Transverse colon (tissue), 4 donors: ENCODE measurements around the gene VSIG10L2. TPM values are rescaled to one million over a fixed set of nuclear protein-coding genes. Genes with fewer than 3 reads are reported as not detected.

ENCODE experiments used
- DNase-seq: peaks from one replicate; pipeline ENCODE4 v3.0.0-alpha.2; 2019
- H3K27ac ChIP-seq, 4 donors: fragments of 200-600 bp; sonication (generic); 2 replicates each; pipeline ENCODE4 v1.5.1; 2016 to 2018; ENCODE audit warnings: inconsistent platforms in 4 of 4
- H3K27me3 ChIP-seq: fragments of 200-600 bp; sonication (generic); 2 replicates; pipeline ENCODE4 v1.5.1; 2017; ENCODE audit warnings: inconsistent platforms
- H3K36me3 ChIP-seq, 4 donors: fragments of 200-600 bp; sonication (generic); 2 replicates each; pipeline ENCODE4 v1.5.1; 2017 to 2019; ENCODE audit warnings: inconsistent platforms in 4 of 4
- H3K4me1 ChIP-seq, 4 donors: fragments of 200-600 bp; sonication (generic); 2 replicates each; pipeline ENCODE4 v1.5.1; 2017 to 2020; ENCODE audit warnings: inconsistent platforms in 4 of 4
- H3K4me3 ChIP-seq, 4 donors: fragments of 200-600 bp; sonication (generic); 1 replicate in 1 of 4; 2 replicates in 3 of 4; pipeline versions ENCODE4 v1.5.1 to v1.6.1; 2017 to 2019; ENCODE audit warnings: inconsistent platforms in 4 of 4
- H3K9me3 ChIP-seq, 2 donors: fragments of 200-600 bp; sonication (generic); 2 replicates each; pipeline ENCODE4 v1.5.1; 2017 to 2019; ENCODE audit warnings: inconsistent platforms in 2 of 2
- EP300 ChIP-seq: sonication (generic); formaldehyde crosslinking; IDR thresholded peaks from one replicate; pipeline ENCODE4 v1.6.1; 2017; ENCODE audit warnings: antibody characterized with exemption, low read depth
- POLR2A ChIP-seq: fragments of 450-650 bp; IDR thresholded peaks from one replicate; pipeline ENCODE4 v1.6.1; 2016; ENCODE audit warnings: antibody characterized with exemption, mild to moderate bottlenecking, moderate library complexity
- POLR2AphosphoS5 ChIP-seq, 3 donors: sonication (generic); formaldehyde crosslinking; IDR thresholded peaks; one replicate each; pipeline ENCODE4 v1.6.1; 2016; ENCODE audit warnings: antibody characterized with exemption in 3 of 3
- WGBS, 2 donors: methylation state at CpG; one replicate each; pipeline ENCODE4 v1.1.5; 2018; ENCODE audit warnings: low coverage in 1 of 2; 5-methylcytosine and 5-hydroxymethylcytosine counted together
- in situ Hi-C, 4 donors: fragments of 200-750 bp; cut with MboI; loops; one replicate each; pipeline versions ENCODE4 v1.15.0 to v1.15.1; 2017; ENCODE audit warnings: low sequenced_read_pairs in 3 of 4, low pct_ligation_motif_present in 1 of 4, low pct_unique_long_range_greater_than_20kb in 1 of 4
- intact Hi-C: fragments of 100-400 bp; cut with DNase I; formaldehyde crosslinking; loops from one replicate; pipeline ENCODE4 v1.15.1; 2023; ENCODE audit warnings: low total_unique reads
- total RNA-seq, 4 donors: library from RNA; depleted of rRNA; stranded (reverse); fragments of >200 nt; gene quantifications; one replicate each; pipeline ENCODE4 v1.1.0, GENCODE V29; 2016
- TF ChIP-seq, protein P1 (sequence below), 5 experiments: fragments of 200-600 bp in 3 of 5; fragments of 450-650 bp in 2 of 5; sonication (generic) in 3 of 5; IDR thresholded peaks; 1 replicate in 2 of 5; 2 replicates in 3 of 5; pipeline ENCODE4 v1.5.1; 2016 to 2017; ENCODE audit warnings: antibody characterized with exemption in 5 of 5, inconsistent platforms in 3 of 5, mild to moderate bottlenecking in 2 of 5, moderate library complexity in 1 of 5

Gene VSIG10L2
- total RNA-seq, 4 donors from 2014 or later, result not detected

GRCh38 chr11:125940145-125940544, 5.7 kb upstream of the VSIG10L2 start:
- H3K27me3 ChIP-seq, result no peaks in the 10 kb centered on the region
- H3K4me1 ChIP-seq, result no peaks in the 10 kb centered on the region
- no peak overlapping the region for H3K4me3 ChIP-seq
- H3K9me3 ChIP-seq, result no peaks in the 10 kb centered on the region
- H3K36me3 ChIP-seq, result no peaks in the 10 kb centered on the region
- DNase-seq, result no peak
- intact Hi-C loops, result no loop called here
- TF ChIP-seq EP300 (no peak), POLR2AphosphoS5 (IDR thresholded peaks at IDR 0.05) (no peak), POLR2A (no peak)
- TF ChIP-seq, protein P1, sequence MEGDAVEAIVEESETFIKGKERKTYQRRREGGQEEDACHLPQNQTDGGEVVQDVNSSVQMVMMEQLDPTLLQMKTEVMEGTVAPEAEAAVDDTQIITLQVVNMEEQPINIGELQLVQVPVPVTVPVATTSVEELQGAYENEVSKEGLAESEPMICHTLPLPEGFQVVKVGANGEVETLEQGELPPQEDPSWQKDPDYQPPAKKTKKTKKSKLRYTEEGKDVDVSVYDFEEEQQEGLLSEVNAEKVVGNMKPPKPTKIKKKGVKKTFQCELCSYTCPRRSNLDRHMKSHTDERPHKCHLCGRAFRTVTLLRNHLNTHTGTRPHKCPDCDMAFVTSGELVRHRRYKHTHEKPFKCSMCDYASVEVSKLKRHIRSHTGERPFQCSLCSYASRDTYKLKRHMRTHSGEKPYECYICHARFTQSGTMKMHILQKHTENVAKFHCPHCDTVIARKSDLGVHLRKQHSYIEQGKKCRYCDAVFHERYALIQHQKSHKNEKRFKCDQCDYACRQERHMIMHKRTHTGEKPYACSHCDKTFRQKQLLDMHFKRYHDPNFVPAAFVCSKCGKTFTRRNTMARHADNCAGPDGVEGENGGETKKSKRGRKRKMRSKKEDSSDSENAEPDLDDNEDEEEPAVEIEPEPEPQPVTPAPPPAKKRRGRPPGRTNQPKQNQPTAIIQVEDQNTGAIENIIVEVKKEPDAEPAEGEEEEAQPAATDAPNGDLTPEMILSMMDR (IDR thresholded peaks at IDR 0.05), result no peak
- WGBS, 2 donors, result 84 to 95% methylated on average over 4 of the region's 4 CpGs
- in situ Hi-C loops, result no loop called here
- H3K27ac ChIP-seq, result no peak overlapping the region

DNA sequence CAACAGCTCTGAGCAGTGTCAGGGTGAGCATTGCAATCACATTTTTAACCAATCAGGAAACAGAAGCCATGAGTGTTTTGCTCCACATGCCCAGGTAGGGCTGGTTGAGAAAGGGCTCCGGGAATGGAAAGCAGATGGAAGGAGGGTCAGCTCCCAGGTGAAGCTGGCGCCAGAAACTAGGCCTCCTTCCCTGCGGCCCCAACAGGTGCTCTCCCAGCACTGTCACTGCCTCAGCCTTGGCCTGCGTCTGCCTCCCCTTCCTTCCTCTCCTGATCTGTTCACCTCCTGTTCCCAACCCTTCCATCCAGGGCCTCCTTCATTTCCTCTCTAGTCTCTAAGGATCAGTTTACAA, 4.6 kb upstream of the VSIG10L2 start:
- Histone ChIP-seq H3K27ac (no peak overlapping the region), H3K9me3 (no peaks in the 10 kb centered on the region), H3K4me3 (no peak overlapping the region), H3K36me3 (no peaks in the 10 kb centered on the region), H3K4me1 (no peaks in the 10 kb centered on the region), H3K27me3 (no peaks in the 10 kb centered on the region)
- in situ Hi-C loops (no loop called here), intact Hi-C loops (no loop called here)
- WGBS, 2 donors, result 72 to 80% methylated on average over 1 to 4 of the region's 4 CpGs
- no peak for TF ChIP-seq POLR2A
- no peak for TF ChIP-seq EP300
- DNase-seq, result no peak

GRCh38 chr11:125941619-125942611, 3.9 kb upstream of the VSIG10L2 start:
- Histone ChIP-seq H3K27me3 (no peaks in the 10 kb centered on the region), H3K27ac (no peak overlapping the region), H3K4me3 (no peak overlapping the region), H3K36me3 (no peaks in the 10 kb centered on the region), H3K4me1 (no peaks in the 10 kb centered on the region), H3K9me3 (no peaks in the 10 kb centered on the region)
- intact Hi-C loops, result no loop called here
- in situ Hi-C loops, result no loop called here
- WGBS, 2 donors, result 31 to 42% methylated on average over 2 to 20 of the region's 20 CpGs
- TF ChIP-seq EP300, result no peak
- TF ChIP-seq, protein P1 (IDR thresholded peaks at IDR 0.05), result peak; percentile 37 to 67 (median 58)
- DNase-seq, result peak; percentile 69

DNA sequence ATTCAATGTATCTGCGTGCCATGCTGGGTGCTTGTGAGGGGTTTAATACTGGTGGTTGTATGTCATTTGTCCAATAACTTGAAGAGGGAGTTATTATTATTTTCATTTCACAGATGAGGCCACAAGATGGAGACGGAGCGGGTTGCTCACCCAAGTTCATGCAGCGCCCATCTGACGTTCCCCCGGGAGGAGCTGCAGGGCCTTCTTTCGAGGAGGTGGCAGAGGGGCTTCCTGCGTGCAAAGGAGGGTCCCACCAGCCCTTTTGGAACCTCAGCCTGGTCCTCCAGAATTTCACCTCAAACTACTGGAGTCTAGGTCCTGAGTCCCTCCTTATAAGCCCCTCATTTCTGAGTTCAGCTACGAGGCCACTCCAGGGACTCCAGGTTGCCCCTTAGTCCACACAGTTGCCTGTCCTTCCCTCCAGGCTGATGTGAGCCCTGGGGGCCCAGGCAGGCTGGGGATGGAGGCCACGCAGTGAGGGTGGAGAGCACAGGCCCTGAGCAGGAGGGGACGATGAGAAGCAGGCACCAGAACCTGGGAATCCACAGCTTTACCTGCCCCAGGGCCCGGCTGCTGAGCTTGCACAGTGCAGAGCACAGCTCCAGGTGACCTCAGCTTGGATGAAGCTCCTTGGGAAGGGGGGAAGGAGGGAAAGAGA, 2.9 kb upstream of the VSIG10L2 start:
- Histone ChIP-seq H3K4me3 (no peak overlapping the region), H3K27me3 (no peaks in the 10 kb centered on the region), H3K27ac (no peak overlapping the region), H3K9me3 (no peaks in the 10 kb centered on the region), H3K4me1 (no peaks in the 10 kb centered on the region), H3K36me3 (no peaks in the 10 kb centered on the region)
- intact Hi-C loops (no loop called here), in situ Hi-C loops (no loop called here)
- 76 to 100% methylated on average over 1 to 12 of the region's 12 CpGs for WGBS, 2 donors
- no peak for DNase-seq
- TF ChIP-seq POLR2A (no peak), EP300 (no peak), POLR2AphosphoS5 (IDR thresholded peaks at IDR 0.05) (no peak)
- TF ChIP-seq, protein P1 (IDR thresholded peaks at IDR 0.05), result no peak
